ENCODE measurements around the gene CHST11.

DNA sequence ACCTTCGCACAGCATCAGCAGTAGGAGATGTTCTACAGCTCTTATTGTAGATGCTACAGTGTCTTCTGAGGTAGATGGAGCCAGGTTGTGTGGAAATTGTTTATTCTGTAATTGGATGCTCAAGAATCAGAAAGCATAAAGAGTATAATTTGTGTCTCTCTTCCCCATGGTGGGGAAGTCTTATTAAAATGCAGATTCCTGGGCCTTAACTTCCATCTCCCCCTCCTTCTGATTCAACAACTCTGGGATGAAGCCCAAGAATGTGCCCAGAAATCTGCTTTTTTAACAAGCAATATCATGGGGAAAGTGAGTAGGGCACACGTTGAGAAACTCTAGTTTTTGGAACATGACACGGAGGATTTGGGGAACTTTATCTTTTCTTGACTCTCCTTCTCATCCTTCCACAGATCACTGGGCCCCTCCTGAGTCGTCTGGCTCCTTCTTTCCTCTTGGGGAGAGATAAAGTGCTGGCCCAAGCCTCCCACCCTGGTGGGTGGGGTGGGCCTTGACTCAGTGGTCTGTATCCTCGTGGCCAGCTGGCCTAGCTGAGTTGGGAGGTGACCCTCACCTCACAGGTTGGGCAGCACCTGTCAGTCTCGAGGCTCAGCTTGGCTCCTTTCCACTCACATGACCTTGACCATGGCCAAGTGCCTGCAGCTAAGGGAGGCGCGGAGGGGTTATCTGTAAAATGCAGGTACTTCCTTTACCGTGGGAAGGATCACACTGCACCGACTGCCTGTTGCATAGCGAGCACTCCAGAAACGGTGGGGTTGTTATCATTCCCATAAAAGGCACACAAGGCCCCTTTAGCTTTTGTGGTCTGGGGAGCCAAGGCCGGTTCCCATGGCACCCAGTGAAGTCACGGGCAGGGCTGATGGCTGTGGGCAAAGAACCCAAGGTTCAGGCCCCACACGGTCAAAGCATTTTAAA is 141.9 kb downstream of the CHST11 start:
- TF ChIP-seq, protein P1, sequence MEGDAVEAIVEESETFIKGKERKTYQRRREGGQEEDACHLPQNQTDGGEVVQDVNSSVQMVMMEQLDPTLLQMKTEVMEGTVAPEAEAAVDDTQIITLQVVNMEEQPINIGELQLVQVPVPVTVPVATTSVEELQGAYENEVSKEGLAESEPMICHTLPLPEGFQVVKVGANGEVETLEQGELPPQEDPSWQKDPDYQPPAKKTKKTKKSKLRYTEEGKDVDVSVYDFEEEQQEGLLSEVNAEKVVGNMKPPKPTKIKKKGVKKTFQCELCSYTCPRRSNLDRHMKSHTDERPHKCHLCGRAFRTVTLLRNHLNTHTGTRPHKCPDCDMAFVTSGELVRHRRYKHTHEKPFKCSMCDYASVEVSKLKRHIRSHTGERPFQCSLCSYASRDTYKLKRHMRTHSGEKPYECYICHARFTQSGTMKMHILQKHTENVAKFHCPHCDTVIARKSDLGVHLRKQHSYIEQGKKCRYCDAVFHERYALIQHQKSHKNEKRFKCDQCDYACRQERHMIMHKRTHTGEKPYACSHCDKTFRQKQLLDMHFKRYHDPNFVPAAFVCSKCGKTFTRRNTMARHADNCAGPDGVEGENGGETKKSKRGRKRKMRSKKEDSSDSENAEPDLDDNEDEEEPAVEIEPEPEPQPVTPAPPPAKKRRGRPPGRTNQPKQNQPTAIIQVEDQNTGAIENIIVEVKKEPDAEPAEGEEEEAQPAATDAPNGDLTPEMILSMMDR (IDR thresholded peaks at IDR 0.05): no peak
- no peak for TF ChIP-seq POLR2A (IDR thresholded peaks at IDR 0.05)
